ENCODE data around the gene RNF166. TPM values are rescaled to one million over a fixed set of nuclear protein-coding genes. Genes with fewer than 3 reads are reported as not detected.

Gene RNF166
- total and polyA plus RNA-seq, 2 of the 13 experiments (the other 11 are each of a cell fraction or from before 2014, with no cell fraction given): 21.4 to 23.0 TPM

DNA sequence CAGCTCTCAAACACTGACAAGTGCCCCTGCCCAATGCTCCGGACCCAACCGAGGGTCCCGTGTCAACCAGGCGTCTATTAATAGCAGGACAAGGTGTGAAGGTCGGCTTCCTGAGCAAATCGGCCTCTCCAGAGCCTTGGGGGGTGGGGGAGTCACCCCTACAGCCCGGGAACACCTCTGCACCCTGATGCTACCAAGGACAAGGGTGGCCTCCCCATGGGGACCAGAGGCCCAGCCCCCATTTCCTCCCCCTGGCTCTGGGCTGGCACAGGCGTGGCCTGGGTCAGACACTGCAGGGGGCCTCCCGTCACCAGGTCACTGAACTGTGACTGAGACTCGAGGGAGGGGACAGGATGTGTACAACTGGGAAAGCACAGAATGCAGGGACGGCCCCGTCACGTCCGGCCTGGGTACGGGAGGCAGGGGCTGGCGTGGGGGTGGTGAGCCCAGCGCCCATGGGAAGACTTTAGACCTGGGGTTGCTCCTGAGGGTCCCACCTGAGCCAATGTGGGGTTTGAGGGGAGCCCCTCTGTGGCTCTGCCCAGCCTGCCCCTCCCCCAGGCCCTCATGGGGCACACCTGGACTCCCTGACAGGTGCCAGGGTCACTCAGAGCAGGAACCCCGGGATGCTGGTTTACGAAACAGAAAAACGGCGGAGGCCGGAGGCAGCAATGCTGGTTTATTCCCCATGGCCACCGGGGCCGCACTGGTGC lies 54.8 kb downstream of the RNF166 start (continued):
- 0 out of 2 replicates have a peak, but pooled peaks have one; percentile 31 for TF ChIP-seq KDM1A (CRISPR knock-in tag; IDR thresholded peaks at IDR 0.05)
- TF ChIP-seq FOXK1 (CRISPR knock-in tag; IDR thresholded peaks at IDR 0.05; ENCODE audit: borderline replicate concordance, low read depth): peak; percentile 98
- TF ChIP-seq, protein P1, sequence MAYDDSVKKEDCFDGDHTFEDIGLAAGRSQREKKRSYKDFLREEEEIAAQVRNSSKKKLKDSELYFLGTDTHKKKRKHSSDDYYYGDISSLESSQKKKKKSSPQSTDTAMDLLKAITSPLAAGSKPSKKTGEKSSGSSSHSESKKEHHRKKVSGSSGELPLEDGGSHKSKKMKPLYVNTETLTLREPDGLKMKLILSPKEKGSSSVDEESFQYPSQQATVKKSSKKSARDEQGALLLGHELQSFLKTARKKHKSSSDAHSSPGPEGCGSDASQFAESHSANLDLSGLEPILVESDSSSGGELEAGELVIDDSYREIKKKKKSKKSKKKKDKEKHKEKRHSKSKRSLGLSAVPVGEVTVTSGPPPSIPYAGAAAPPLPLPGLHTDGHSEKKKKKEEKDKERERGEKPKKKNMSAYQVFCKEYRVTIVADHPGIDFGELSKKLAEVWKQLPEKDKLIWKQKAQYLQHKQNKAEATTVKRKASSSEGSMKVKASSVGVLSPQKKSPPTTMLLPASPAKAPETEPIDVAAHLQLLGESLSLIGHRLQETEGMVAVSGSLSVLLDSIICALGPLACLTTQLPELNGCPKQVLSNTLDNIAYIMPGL (CRISPR knock-in tag; IDR thresholded peaks at IDR 0.05; ENCODE audit: borderline replicate concordance in 1 of 2, low read depth in 1 of 2): peak; percentile 46 to 67
- TF ChIP-seq, protein P2, sequence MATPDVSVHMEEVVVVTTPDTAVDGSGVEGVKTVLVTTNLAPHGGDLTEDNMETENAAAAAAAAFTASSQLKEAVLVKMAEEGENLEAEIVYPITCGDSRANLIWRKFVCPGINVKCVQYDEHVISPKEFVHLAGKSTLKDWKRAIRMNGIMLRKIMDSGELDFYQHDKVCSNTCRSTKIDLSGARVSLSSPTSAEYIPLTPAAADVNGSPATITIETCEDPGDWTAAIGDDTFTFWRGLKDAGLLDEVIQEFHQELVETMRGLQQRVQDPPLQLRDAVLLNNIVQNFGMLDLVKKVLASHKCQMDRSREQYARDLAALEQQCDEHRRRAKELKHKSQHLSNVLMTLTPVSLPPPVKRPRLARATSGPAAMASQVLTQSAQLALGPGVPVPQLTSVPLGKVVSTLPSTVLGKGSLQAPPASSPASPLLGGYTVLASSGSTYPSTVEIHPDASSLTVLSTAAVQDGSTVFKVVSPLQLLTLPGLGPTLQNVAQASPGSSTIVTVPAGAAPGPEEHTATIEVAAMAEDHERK (CRISPR knock-in tag; IDR thresholded peaks at IDR 0.05; ENCODE audit: low read depth): no peak
- TF ChIP-seq POLR2A (IDR thresholded peaks at IDR 0.05; ENCODE audit: insufficient read depth in 1 of 2, low read depth in 2 of 2, low read length in 2 of 2): no peak; a peak in 1 of 4 replicates
- TF ChIP-seq, protein P3, sequence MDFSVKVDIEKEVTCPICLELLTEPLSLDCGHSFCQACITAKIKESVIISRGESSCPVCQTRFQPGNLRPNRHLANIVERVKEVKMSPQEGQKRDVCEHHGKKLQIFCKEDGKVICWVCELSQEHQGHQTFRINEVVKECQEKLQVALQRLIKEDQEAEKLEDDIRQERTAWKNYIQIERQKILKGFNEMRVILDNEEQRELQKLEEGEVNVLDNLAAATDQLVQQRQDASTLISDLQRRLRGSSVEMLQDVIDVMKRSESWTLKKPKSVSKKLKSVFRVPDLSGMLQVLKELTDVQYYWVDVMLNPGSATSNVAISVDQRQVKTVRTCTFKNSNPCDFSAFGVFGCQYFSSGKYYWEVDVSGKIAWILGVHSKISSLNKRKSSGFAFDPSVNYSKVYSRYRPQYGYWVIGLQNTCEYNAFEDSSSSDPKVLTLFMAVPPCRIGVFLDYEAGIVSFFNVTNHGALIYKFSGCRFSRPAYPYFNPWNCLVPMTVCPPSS (IDR thresholded peaks at IDR 0.05): no peak
- no peak for TF ChIP-seq ADNP (CRISPR knock-in tag; IDR thresholded peaks at IDR 0.05)
- peak; percentile 82; the same call in 1 of the 2 replicates for TF ChIP-seq SMAD3 (CRISPR knock-in tag; IDR thresholded peaks at IDR 0.05)
- no peak for TF ChIP-seq MED8 (CRISPR knock-in tag; IDR thresholded peaks at IDR 0.05; ENCODE audit: insufficient replicate concordance)
- peak; percentile 55; the same call in 1 of the 2 replicates for TF ChIP-seq FOXP1 (IDR thresholded peaks at IDR 0.05)
- TF ChIP-seq FOXP1 (CRISPR knock-in tag; IDR thresholded peaks at IDR 0.05): peak; percentile 86
- peak; percentile 93 for TF ChIP-seq ZNF772 (CRISPR knock-in tag; IDR thresholded peaks at IDR 0.05)
- TF ChIP-seq ZNF816 (CRISPR knock-in tag; IDR thresholded peaks at IDR 0.05; ENCODE audit: borderline replicate concordance): peak; percentile 88
- TF ChIP-seq JDP2 (CRISPR knock-in tag; IDR thresholded peaks at IDR 0.05; ENCODE audit: borderline replicate concordance): no peak
- no peak; the same call in 1 of the 2 replicates for TF ChIP-seq HOXD1 (CRISPR knock-in tag; IDR thresholded peaks at IDR 0.05)
- TF ChIP-seq ZNF878 (CRISPR knock-in tag; IDR thresholded peaks at IDR 0.05): 0 out of 2 replicates have a peak, but pooled peaks have one; percentile 70
- TF ChIP-seq, protein P4, sequence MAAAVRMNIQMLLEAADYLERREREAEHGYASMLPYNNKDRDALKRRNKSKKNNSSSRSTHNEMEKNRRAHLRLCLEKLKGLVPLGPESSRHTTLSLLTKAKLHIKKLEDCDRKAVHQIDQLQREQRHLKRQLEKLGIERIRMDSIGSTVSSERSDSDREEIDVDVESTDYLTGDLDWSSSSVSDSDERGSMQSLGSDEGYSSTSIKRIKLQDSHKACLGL (CRISPR knock-in tag; IDR thresholded peaks at IDR 0.05): peak; percentile 59
- TF ChIP-seq CBX1 (IDR thresholded peaks at IDR 0.05; ENCODE audit: low read depth): no peak
- no peak for TF ChIP-seq ZNF768 (CRISPR knock-in tag; IDR thresholded peaks at IDR 0.05)
- no peak for TF ChIP-seq ZFAT (CRISPR knock-in tag; conservative IDR thresholded peaks at IDR 0.05)
- peak; percentile 85 for TF ChIP-seq KDM6A (CRISPR knock-in tag; IDR thresholded peaks at IDR 0.05; ENCODE audit: low read depth)
- TF ChIP-seq GABPB1 (CRISPR knock-in tag; IDR thresholded peaks at IDR 0.05): peak; percentile 94
- no peak for TF ChIP-seq RAD21 (CRISPR knock-in tag; IDR thresholded peaks at IDR 0.05)
- TF ChIP-seq, protein P5, sequence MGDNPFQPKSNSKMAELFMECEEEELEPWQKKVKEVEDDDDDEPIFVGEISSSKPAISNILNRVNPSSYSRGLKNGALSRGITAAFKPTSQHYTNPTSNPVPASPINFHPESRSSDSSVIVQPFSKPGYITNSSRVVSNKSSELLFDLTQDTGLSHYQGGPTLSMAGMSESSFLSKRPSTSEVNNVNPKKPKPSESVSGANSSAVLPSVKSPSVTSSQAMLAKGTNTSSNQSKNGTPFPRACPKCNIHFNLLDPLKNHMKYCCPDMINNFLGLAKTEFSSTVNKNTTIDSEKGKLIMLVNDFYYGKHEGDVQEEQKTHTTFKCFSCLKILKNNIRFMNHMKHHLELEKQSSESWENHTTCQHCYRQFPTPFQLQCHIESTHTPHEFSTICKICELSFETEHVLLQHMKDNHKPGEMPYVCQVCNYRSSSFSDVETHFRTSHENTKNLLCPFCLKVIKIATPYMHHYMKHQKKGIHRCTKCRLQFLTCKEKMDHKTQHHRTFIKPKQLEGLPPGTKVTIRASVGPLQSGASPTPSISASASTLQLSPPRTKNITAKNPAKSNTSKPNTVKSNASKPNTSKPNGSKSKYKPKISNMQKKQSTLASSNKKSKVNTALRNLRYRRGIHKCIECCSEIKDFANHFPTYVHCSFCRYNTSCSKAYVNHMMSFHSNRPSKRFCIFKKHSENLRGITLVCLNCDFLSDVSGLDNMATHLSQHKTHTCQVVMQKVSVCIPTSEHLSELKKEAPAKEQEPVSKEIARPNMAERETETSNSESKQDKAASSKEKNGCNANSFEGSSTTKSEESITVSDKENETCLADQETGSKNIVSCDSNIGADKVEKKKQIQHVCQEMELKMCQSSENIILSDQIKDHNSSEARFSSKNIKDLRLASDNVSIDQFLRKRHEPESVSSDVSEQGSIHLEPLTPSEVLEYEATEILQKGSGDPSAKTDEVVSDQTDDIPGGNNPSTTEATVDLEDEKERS (CRISPR knock-in tag; IDR thresholded peaks at IDR 0.05): peak; percentile 75
